Spleen (tissue), 11 donors: Measurements from ENCODE around the gene PSG6. TPM values are rescaled to one million over a fixed set of nuclear protein-coding genes. Genes with fewer than 3 reads are reported as not detected.
"Not testable (repeated sequence)": the region's sequence is repeated elsewhere in the genome, so short reads cannot be mapped to it uniquely, and the experiment has no call there.

ENCODE experiments used
- DNase-seq: peaks from one replicate; pipeline ENCODE4 v3.0.0-alpha.2; 2020
- H3K27ac ChIP-seq, 8 donors: fragments of 200-600 bp; sonication (generic) in 7 of 8; 1 replicate in 4 of 8; 2 replicates in 4 of 8; pipeline versions ENCODE4 v1.5.0 to v1.8.0; 2016 to 2021; ENCODE audit warnings: inconsistent platforms in 4 of 8, mild to moderate bottlenecking in 4 of 8, moderate library complexity in 1 of 8
- H3K27me3 ChIP-seq, 7 donors: fragments of 200-600 bp; sonication (generic) in 6 of 7; replicated peaks in 1 of 7; 1 replicate in 4 of 7; 2 replicates in 3 of 7; pipeline versions ENCODE4 v1.5.0 to v1.8.0; 2016 to 2021; ENCODE audit warnings: inconsistent platforms in 3 of 7, mild to moderate bottlenecking in 1 of 7
- H3K36me3 ChIP-seq, 6 donors: fragments of 200-600 bp; sonication (generic) in 5 of 6; 1 replicate in 4 of 6; 2 replicates in 2 of 6; pipeline versions ENCODE4 v1.5.0 to v1.8.0; 2016 to 2021; ENCODE audit warnings: inconsistent platforms in 2 of 6
- H3K4me1 ChIP-seq, 6 donors: fragments of 200-600 bp; sonication (generic) in 5 of 6; 1 replicate in 3 of 6; 2 replicates in 3 of 6; pipeline versions ENCODE4 v1.5.0 to v1.8.0; 2016 to 2021; ENCODE audit warnings: inconsistent platforms in 3 of 6
- H3K4me3 ChIP-seq, 8 donors: fragments of 200-600 bp; sonication (generic) in 7 of 8; 1 replicate in 4 of 8; 2 replicates in 4 of 8; pipeline versions ENCODE4 v1.5.0 to v1.8.0; 2016 to 2021; ENCODE audit warnings: inconsistent platforms in 4 of 8, mild to moderate bottlenecking in 4 of 8, moderate library complexity in 2 of 8
- H3K9me3 ChIP-seq, 8 donors: fragments of 200-600 bp; sonication (generic) in 7 of 8; 1 replicate in 4 of 8; 2 replicates in 4 of 8; pipeline versions ENCODE4 v1.5.0 to v1.8.0; 2016 to 2021; ENCODE audit warnings: inconsistent platforms in 4 of 8
- CTCF ChIP-seq, 11 experiments: fragments of 200-600 bp in 7 of 11; fragments of 450-650 bp in 4 of 11; sonication (generic) in 4 of 11; IDR thresholded peaks in 8 of 11; conservative IDR thresholded peaks in 3 of 11; 1 replicate in 7 of 11; 2 replicates in 4 of 11; pipeline versions ENCODE4 v1.4.0 to v1.8.0; 2016 to 2021; ENCODE audit warnings: antibody characterized with exemption in 11 of 11, inconsistent platforms in 4 of 11, mild to moderate bottlenecking in 1 of 11
- POLR2A ChIP-seq, 3 donors: fragments of 450-650 bp; IDR thresholded peaks; one replicate each; pipeline ENCODE4 v1.5.1; 2017; ENCODE audit warnings: antibody characterized with exemption in 3 of 3, mild to moderate bottlenecking in 1 of 3
- POLR2AphosphoS5 ChIP-seq, 3 donors: sonication (generic); formaldehyde crosslinking; IDR thresholded peaks; one replicate each; pipeline ENCODE4 v1.5.1; 2017; ENCODE audit warnings: antibody characterized with exemption in 3 of 3
- WGBS, 5 donors: extraction: QIAGEN DNeasy Blood & Tissue Kit in 3 of 5; methylation state at CpG; one replicate each; pipeline versions ENCODE4 v1.1.5 to v1.1.7; 2013 to 2018; 5-methylcytosine and 5-hydroxymethylcytosine counted together
- intact Hi-C: fragments of 100-400 bp; cut with DNase I; formaldehyde crosslinking; loops from one replicate; pipeline ENCODE4 v1.15.0; 2023; ENCODE audit warnings: low total_unique reads
- polyA plus RNA-seq, 3 donors: library from polyadenylated mRNA; stranded (reverse); fragments of 200-250 nt; gene quantifications; one replicate each; pipeline ENCODE4 v1.2.1, GENCODE V29; 2013
- total RNA-seq, 7 donors: library from RNA; depleted of rRNA in 3 of 7; stranded (reverse); fragments of >200 nt in 3 of 7; fragmentation: NEBNext Ultra II Directional in 4 of 7; extraction: Animal tissue kit (Norgen Biotek cat#: 25700) in 4 of 7; gene quantifications; one replicate each; pipeline versions ENCODE4 v1.1.0 to v1.2.1, GENCODE V29; 2016 to 2021
- donor health status: healthy with polysubstance abuse.
- donor health status: DM: no; HTN: no; CAD: no; lungs with moderate emphysema.
- donor health status: DM: no; HTN: no; CAD: no.
- donor health status: Bipolar disorder and iron deficiency.
- donor health status: healthy.
- donor health status: DM: no; HTN: no; CAD: no.
- donor health status: DM: yes; HTN: yes; CAD: no.

PSG6 gene
- total and polyA plus RNA-seq, 10 donors, result not detected

DNA sequence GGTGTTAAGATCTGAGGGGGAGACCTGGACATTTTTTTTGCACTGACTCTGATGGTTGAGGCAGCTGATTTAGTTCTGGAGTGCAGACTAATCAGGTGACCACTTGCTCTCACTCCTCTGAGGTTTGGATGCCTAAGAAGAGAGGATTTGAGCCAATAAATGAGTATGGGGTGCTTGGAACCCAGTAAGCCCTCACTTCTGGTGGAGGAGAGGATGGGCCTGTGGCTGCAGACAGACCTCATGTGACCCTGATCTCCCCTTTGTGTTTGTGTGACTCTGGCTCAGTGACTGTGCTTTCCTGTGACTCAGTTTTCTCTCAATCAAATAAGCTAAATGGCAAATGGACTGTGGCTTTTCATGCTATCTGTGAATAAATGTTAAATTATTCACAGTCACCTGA is 16.5 kb upstream of the PSG6 start:
- H3K27ac ChIP-seq, H3K36me3 ChIP-seq, intact Hi-C loops, H3K4me3 ChIP-seq, H3K4me1 ChIP-seq, H3K27me3 ChIP-seq, DNase-seq, H3K9me3 ChIP-seq: not testable (repeated sequence)

DNA sequence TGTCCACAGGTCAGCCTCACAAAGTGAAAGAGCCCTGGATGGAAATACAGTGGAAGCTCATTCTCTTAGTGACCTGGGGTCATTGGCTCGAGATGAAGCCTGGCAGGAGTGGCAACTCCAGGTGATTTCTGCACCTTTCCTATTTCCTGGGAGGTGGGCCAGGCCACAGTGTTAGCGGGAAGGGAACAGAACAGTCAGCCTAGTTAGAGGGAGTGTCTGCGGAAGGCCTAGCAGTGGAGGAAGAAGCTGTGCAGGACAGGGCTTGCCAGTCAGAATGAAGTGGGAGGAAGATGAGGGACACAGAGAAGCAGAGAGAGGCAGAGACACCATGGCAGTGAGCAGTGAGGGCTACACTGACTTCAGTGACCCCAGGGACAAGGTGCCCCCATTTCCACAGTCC is 15.7 kb upstream of the PSG6 start:
- H3K36me3 ChIP-seq, H3K27me3 ChIP-seq, intact Hi-C loops, DNase-seq, H3K9me3 ChIP-seq, H3K4me3 ChIP-seq, H3K27ac ChIP-seq, H3K4me1 ChIP-seq: not testable (repeated sequence)
- WGBS, 5 donors, result 67 to 89% (median 77%) methylated on average over 3 of the region's 3 CpGs

DNA sequence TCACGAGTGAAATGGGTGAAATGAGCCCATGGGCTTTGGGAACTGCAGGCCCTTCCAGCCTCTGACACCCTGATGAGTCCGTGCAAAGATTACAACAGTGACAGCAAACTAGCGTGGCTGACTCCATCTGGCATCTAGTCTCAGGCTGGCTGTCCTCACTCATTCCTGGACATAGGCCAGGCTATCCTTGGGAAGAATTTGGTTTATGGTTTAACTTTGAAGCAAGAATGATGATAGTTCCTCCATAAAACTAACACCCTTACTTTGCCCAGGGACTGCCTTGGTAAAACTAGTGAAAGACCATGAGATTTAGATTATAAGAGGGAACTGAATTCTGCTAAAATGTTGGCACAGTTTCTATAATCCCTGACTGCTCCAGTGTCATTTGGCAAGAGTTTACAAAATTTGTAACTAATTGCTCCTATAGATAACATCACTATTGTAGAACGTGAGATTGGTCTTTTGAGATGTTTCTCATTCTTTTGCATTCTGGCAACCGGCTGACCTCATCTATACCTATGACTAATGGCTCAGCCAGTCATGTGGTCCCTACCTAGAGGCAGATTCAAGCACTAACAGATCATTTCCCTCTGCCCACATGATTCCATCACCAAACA is 14.9 kb upstream of the PSG6 start:
- not testable (repeated sequence) for H3K27ac ChIP-seq, H3K9me3 ChIP-seq

DNA sequence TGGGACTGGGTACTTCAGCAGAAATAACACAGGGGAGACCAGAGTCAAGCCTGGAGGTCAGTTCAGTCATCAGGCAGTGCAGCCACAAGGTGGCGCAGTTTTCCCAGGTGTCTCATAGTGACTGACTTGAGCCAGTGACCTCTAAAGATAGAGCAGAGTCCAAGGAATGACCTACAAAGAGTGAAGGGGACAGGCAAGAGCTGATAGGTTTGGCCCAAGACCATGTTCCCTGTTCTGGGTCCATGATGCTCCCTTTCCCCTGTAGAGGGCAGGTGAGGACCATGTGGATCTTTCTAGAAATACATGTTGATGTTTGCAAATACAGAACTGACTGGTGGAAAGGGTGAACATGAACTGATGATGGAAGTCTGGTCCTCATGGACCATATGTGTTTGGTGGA is 12.5 kb upstream of the PSG6 start:
- H3K27me3 ChIP-seq, H3K4me3 ChIP-seq, H3K9me3 ChIP-seq, H3K4me1 ChIP-seq, intact Hi-C loops, DNase-seq, H3K27ac ChIP-seq, H3K36me3 ChIP-seq: not testable (repeated sequence)
- 0 to 14% (median 4%) methylated on average over 1 of the region's 1 CpG for WGBS, 5 donors
- peak in 3 of 11 experiments; percentile 13 to 32 (median 16) for TF ChIP-seq CTCF (IDR thresholded peaks at IDR 0.05 in 8 of 11, conservative IDR thresholded peaks at IDR 0.05 in 3 of 11)

More for the DNA sequence above, 14.9 kb upstream of the PSG6 start:
- DNase-seq, H3K4me3 ChIP-seq, H3K36me3 ChIP-seq, H3K27me3 ChIP-seq, H3K4me1 ChIP-seq, intact Hi-C loops: not testable (repeated sequence)
- WGBS, 5 donors, result 62 to 90% (median 77%) methylated on average over 5 of the region's 5 CpGs

- intact Hi-C loops, result no loop called here
- 78 to 90% (median 87%) methylated on average over 3 of the region's 3 CpGs for WGBS, 5 donors
- H3K4me1 ChIP-seq, result no peaks in the 10 kb centered on the region
These were observed 11.2 kb upstream of the PSG6 start for GRCh38 chr19:42928896-42929295.

More at GRCh38 chr19:42928896-42929295, 11.2 kb upstream of the PSG6 start:
- no peak overlapping the region for H3K27ac ChIP-seq
- DNase-seq, result no peak
- H3K27me3 ChIP-seq, result peaks cover 0 to 4% (median 0%) of the 10 kb centered on the region in 7 donors
- H3K9me3 ChIP-seq, result no peaks in the 10 kb centered on the region
- TF ChIP-seq POLR2AphosphoS5 (IDR thresholded peaks at IDR 0.05) (no peak), POLR2A (IDR thresholded peaks at IDR 0.05) (no peak), CTCF (IDR thresholded peaks at IDR 0.05 in 8 of 11, conservative IDR thresholded peaks at IDR 0.05 in 3 of 11) (no peak)
- H3K4me3 ChIP-seq, result no peak overlapping the region
- H3K36me3 ChIP-seq, result no peaks in the 10 kb centered on the region
